ENCODE measurements around the gene FOXO4. TPM values are rescaled to one million over a fixed set of nuclear protein-coding genes. Genes with fewer than 3 reads are reported as not detected.
"Not testable (repeated sequence)": the region's sequence is repeated elsewhere in the genome, so short reads cannot be mapped to it uniquely, and the experiment has no call there.

FOXO4 gene
- total RNA-seq (2012; rRNA removed), result 1.8 and 2.2 TPM in 2 replicates

GRCh38 chrX:71095555-71095980, at the start of gene FOXO4:
Gene FOXO4 (plus strand): TSS chrX:71095851. CDS start chrX:71096529, 678 bp downstream.
- peak within 1 kb of the TSS; percentile 75 for H3K9ac ChIP-seq (ENCODE audit: low read depth, low read length)
- H3K4me1 ChIP-seq (ENCODE audit: control insufficient read depth, insufficient read depth, low read length), result no peaks in the 10 kb centered on the region
- H3K9me3 ChIP-seq (replicated peaks; ENCODE audit: low read length), result no peaks in the 10 kb centered on the region
- H3K27me3 ChIP-seq (ENCODE audit: control insufficient read depth, insufficient read depth, low read length), result no peaks in the 10 kb centered on the region
- no peaks in the 10 kb centered on the region for H3K36me3 ChIP-seq (ENCODE audit: insufficient read depth, low read length)
- H3K4me3 ChIP-seq (ENCODE audit: low read length), result peak within 1 kb of the TSS; percentile 84
- peak within 1 kb of the TSS; percentile 89 for H3K4me2 ChIP-seq (ENCODE audit: low read length)

GRCh38 chrX:71047891-71048290, 47.8 kb upstream of the FOXO4 start:
- H3K9ac ChIP-seq (ENCODE audit: low read depth, low read length); H3K4me1 ChIP-seq (ENCODE audit: control insufficient read depth, insufficient read depth, low read length); H3K4me2 ChIP-seq (ENCODE audit: low read length); H3K27me3 ChIP-seq (ENCODE audit: control insufficient read depth, insufficient read depth, low read length); H3K36me3 ChIP-seq (ENCODE audit: insufficient read depth, low read length); H3K4me3 ChIP-seq (ENCODE audit: low read length); H3K9me3 ChIP-seq (replicated peaks; ENCODE audit: low read length): not testable (repeated sequence)

GRCh38 chrX:71052721-71053120, 42.9 kb upstream of the FOXO4 start:
- Histone ChIP-seq H3K4me2 (ENCODE audit: low read length) (no peak overlapping the region), H3K9me3 (replicated peaks; ENCODE audit: low read length) (no peaks in the 10 kb centered on the region), H3K36me3 (ENCODE audit: insufficient read depth, low read length) (peaks cover 4% of the 10 kb centered on the region), H3K4me1 (ENCODE audit: control insufficient read depth, insufficient read depth, low read length) (peaks cover 7% of the 10 kb centered on the region), H3K4me3 (ENCODE audit: low read length) (no peak overlapping the region), H3K9ac (ENCODE audit: low read depth, low read length) (no peak overlapping the region), H3K27me3 (ENCODE audit: control insufficient read depth, insufficient read depth, low read length) (no peaks in the 10 kb centered on the region)

GRCh38 chrX:71053217-71053621, 42.4 kb upstream of the FOXO4 start:
- Histone ChIP-seq H3K36me3 (ENCODE audit: insufficient read depth, low read length) (peaks cover 4% of the 10 kb centered on the region), H3K4me2 (ENCODE audit: low read length) (no peak overlapping the region), H3K9me3 (replicated peaks; ENCODE audit: low read length) (no peaks in the 10 kb centered on the region), H3K4me3 (ENCODE audit: low read length) (no peak overlapping the region), H3K27me3 (ENCODE audit: control insufficient read depth, insufficient read depth, low read length) (no peaks in the 10 kb centered on the region), H3K9ac (ENCODE audit: low read depth, low read length) (no peak overlapping the region), H3K4me1 (ENCODE audit: control insufficient read depth, insufficient read depth, low read length) (peaks cover 11% of the 10 kb centered on the region)

GRCh38 chrX:71056867-71057266, 38.8 kb upstream of the FOXO4 start:
- Histone ChIP-seq H3K9me3 (replicated peaks; ENCODE audit: low read length) (no peaks in the 10 kb centered on the region), H3K36me3 (ENCODE audit: insufficient read depth, low read length) (peaks cover 16% of the 10 kb centered on the region), H3K4me2 (ENCODE audit: low read length) (peak overlapping the region; percentile 17), H3K4me3 (ENCODE audit: low read length) (no peak overlapping the region), H3K27me3 (ENCODE audit: control insufficient read depth, insufficient read depth, low read length) (no peaks in the 10 kb centered on the region), H3K4me1 (ENCODE audit: control insufficient read depth, insufficient read depth, low read length) (peaks cover 11% of the 10 kb centered on the region), H3K9ac (ENCODE audit: low read depth, low read length) (peak overlapping the region; percentile 48)

- Histone ChIP-seq H3K4me3 (ENCODE audit: low read length) (no peak overlapping the region), H3K9ac (ENCODE audit: low read depth, low read length) (no peak overlapping the region), H3K4me2 (ENCODE audit: low read length) (no peak overlapping the region), H3K9me3 (replicated peaks; ENCODE audit: low read length) (no peaks in the 10 kb centered on the region), H3K36me3 (ENCODE audit: insufficient read depth, low read length) (peaks cover 19% of the 10 kb centered on the region), H3K27me3 (ENCODE audit: control insufficient read depth, insufficient read depth, low read length) (no peaks in the 10 kb centered on the region), H3K4me1 (ENCODE audit: control insufficient read depth, insufficient read depth, low read length) (peaks cover 11% of the 10 kb centered on the region)
These were observed 37.7 kb upstream of the FOXO4 start for GRCh38 chrX:71057848-71058530.

GRCh38 chrX:71060127-71060526, 35.5 kb upstream of the FOXO4 start:
- no peaks in the 10 kb centered on the region for H3K9me3 ChIP-seq (replicated peaks; ENCODE audit: low read length)
- H3K4me1 ChIP-seq (ENCODE audit: control insufficient read depth, insufficient read depth, low read length), result peaks cover 11% of the 10 kb centered on the region
- H3K27me3 ChIP-seq (ENCODE audit: control insufficient read depth, insufficient read depth, low read length), result no peaks in the 10 kb centered on the region
- H3K36me3 ChIP-seq (ENCODE audit: insufficient read depth, low read length), result peaks cover 15% of the 10 kb centered on the region
- H3K4me3 ChIP-seq (ENCODE audit: low read length), result no peak overlapping the region
- no peak overlapping the region for H3K4me2 ChIP-seq (ENCODE audit: low read length)
- H3K9ac ChIP-seq (ENCODE audit: low read depth, low read length), result no peak overlapping the region

GRCh38 chrX:71067089-71067488, 28.6 kb upstream of the FOXO4 start:
- H3K4me3 ChIP-seq (ENCODE audit: low read length), result peak overlapping the region; percentile 82
- no peaks in the 10 kb centered on the region for H3K4me1 ChIP-seq (ENCODE audit: control insufficient read depth, insufficient read depth, low read length)
- peak overlapping the region; percentile 82 for H3K4me2 ChIP-seq (ENCODE audit: low read length)
- H3K9me3 ChIP-seq (replicated peaks; ENCODE audit: low read length), result no peaks in the 10 kb centered on the region
- H3K9ac ChIP-seq (ENCODE audit: low read depth, low read length), result peak overlapping the region; percentile 85
- H3K36me3 ChIP-seq (ENCODE audit: insufficient read depth, low read length), result peaks cover under 1% of the 10 kb centered on the region
- no peaks in the 10 kb centered on the region for H3K27me3 ChIP-seq (ENCODE audit: control insufficient read depth, insufficient read depth, low read length)

- peak overlapping the region; percentile 82 for H3K4me2 ChIP-seq (ENCODE audit: low read length)
These were observed 28.0 kb upstream of the FOXO4 start for GRCh38 chrX:71067712-71068043.

GRCh38 chrX:71068044-71068918, 27.4 kb upstream of the FOXO4 start, which contains the start of gene SNX12:
Gene SNX12 (minus strand): TSS chrX:71068334. CDS start chrX:71068306, 28 bp downstream.
- Histone ChIP-seq H3K4me3 (ENCODE audit: low read length) (peak within 1 kb of the TSS; percentile 82), H3K4me1 (ENCODE audit: control insufficient read depth, insufficient read depth, low read length) (no peaks in the 10 kb centered on the region), H3K27me3 (ENCODE audit: control insufficient read depth, insufficient read depth, low read length) (peaks cover 1% of the 10 kb centered on the region), H3K9ac (ENCODE audit: low read depth, low read length) (peak within 1 kb of the TSS; percentile 85), H3K4me2 (ENCODE audit: low read length) (peak within 1 kb of the TSS; percentile 85), H3K36me3 (ENCODE audit: insufficient read depth, low read length) (no peaks in the 10 kb centered on the region), H3K9me3 (replicated peaks; ENCODE audit: low read length) (no peaks in the 10 kb centered on the region)

More at GRCh38 chrX:71067712-71068043, 28.0 kb upstream of the FOXO4 start:
- peak overlapping the region; percentile 85 for H3K9ac ChIP-seq (ENCODE audit: low read depth, low read length)
- no peaks in the 10 kb centered on the region for H3K27me3 ChIP-seq (ENCODE audit: control insufficient read depth, insufficient read depth, low read length)
- peak overlapping the region; percentile 82 for H3K4me3 ChIP-seq (ENCODE audit: low read length)
- no peaks in the 10 kb centered on the region for H3K9me3 ChIP-seq (replicated peaks; ENCODE audit: low read length)
- H3K36me3 ChIP-seq (ENCODE audit: insufficient read depth, low read length), result no peaks in the 10 kb centered on the region
- no peaks in the 10 kb centered on the region for H3K4me1 ChIP-seq (ENCODE audit: control insufficient read depth, insufficient read depth, low read length)

GRCh38 chrX:71070531-71070930, 25.1 kb upstream of the FOXO4 start:
- no peaks in the 10 kb centered on the region for H3K36me3 ChIP-seq (ENCODE audit: insufficient read depth, low read length)
- H3K4me2 ChIP-seq (ENCODE audit: low read length), result no peak overlapping the region
- H3K4me3 ChIP-seq (ENCODE audit: low read length), result no peak overlapping the region
- no peak overlapping the region for H3K9ac ChIP-seq (ENCODE audit: low read depth, low read length)
- H3K4me1 ChIP-seq (ENCODE audit: control insufficient read depth, insufficient read depth, low read length), result no peaks in the 10 kb centered on the region
- H3K27me3 ChIP-seq (ENCODE audit: control insufficient read depth, insufficient read depth, low read length), result peaks cover 15% of the 10 kb centered on the region
- no peaks in the 10 kb centered on the region for H3K9me3 ChIP-seq (replicated peaks; ENCODE audit: low read length)
